Natural killer cell (primary cell): ENCODE data around the gene CDH26. TPM values are rescaled to one million over a fixed set of nuclear protein-coding genes. Genes with fewer than 3 reads are reported as not detected.

Source experiments
- ATAC-seq, 3 donors: fragments of 150-1000 bp in 2 of 3; fragments of 200-7000 bp in 1 of 3; cut with Tn5 transposase; 1 replicate in 1 of 3; 2 replicates in 2 of 3; pipeline ENCODE4 v1.10.0; 2021; ENCODE audit warnings: mild to moderate bottlenecking in 2 of 3, moderate library complexity in 2 of 3
- DNase-seq, 2 donors: peaks; one replicate each; pipeline versions ENCODE4 v3.0.0 to v3.0.0-alpha.2; 2013 to 2021; ENCODE audit warnings: mixed read lengths in 1 of 2
- H3K27ac ChIP-seq: one replicate; pipeline ENCODE4 v1.5.1; 2013; ENCODE audit warnings: mild to moderate bottlenecking, low read length
- H3K27me3 ChIP-seq: one replicate; pipeline ENCODE4 v1.6.1; 2013; ENCODE audit warnings: low read length; ENCODE audit not compliant: control insufficient read depth, insufficient read depth
- H3K36me3 ChIP-seq: one replicate; pipeline ENCODE4 v1.6.1; 2013; ENCODE audit warnings: low read length; ENCODE audit not compliant: control insufficient read depth, insufficient read depth
- H3K4me1 ChIP-seq: one replicate; pipeline ENCODE4 v1.6.1; 2013; ENCODE audit warnings: low read length; ENCODE audit not compliant: control insufficient read depth, insufficient read depth
- H3K4me3 ChIP-seq: one replicate; pipeline ENCODE4 v1.5.1; 2013; ENCODE audit warnings: low read length
- H3K9me3 ChIP-seq: one replicate; pipeline ENCODE4 v1.6.1; 2013; ENCODE audit warnings: low read length; ENCODE audit not compliant: control insufficient read depth, insufficient read depth
- H3K27ac Mint-ChIP-seq, 2 donors: one replicate each; pipeline ENCODE4 v1.8.0; 2022; ENCODE audit warnings: mild to moderate bottlenecking in 2 of 2, mixed read lengths in 2 of 2, moderate library complexity in 1 of 2
- H3K27me3 Mint-ChIP-seq, 2 donors: one replicate each; pipeline ENCODE4 v1.8.0; 2022; ENCODE audit warnings: low read depth in 2 of 2, mixed read lengths in 2 of 2
- H3K36me3 Mint-ChIP-seq: one replicate; pipeline ENCODE4 v1.8.0; 2022; ENCODE audit warnings: mixed read lengths
- H3K4me1 Mint-ChIP-seq, 2 donors: one replicate each; pipeline ENCODE4 v1.8.0; 2022; ENCODE audit warnings: mixed read lengths in 2 of 2
- H3K4me3 Mint-ChIP-seq: one replicate; pipeline ENCODE4 v1.8.0; 2022; ENCODE audit warnings: mild to moderate bottlenecking, moderate library complexity, mixed read lengths
- H3K9me3 Mint-ChIP-seq, 2 donors: one replicate each; pipeline ENCODE4 v1.8.0; 2022; ENCODE audit warnings: mixed read lengths in 2 of 2
- WGBS: methylation state at CpG from one replicate; pipeline ENCODE4 v1.1.7; 2013; ENCODE audit warnings: missing lambda C conversion rate; ENCODE audit not compliant: insufficient coverage; 5-methylcytosine and 5-hydroxymethylcytosine counted together
- intact Hi-C: fragments of 100-400 bp; cut with micrococcal nuclease; formaldehyde crosslinking; loops from one replicate; pipeline ENCODE4 v1.14.2; 2022
- total RNA-seq, 4 donors: library from RNA; stranded (reverse); fragments of 120-200 nt in 1 of 4; gene quantifications; one replicate each; pipeline versions ENCODE4 v1.2.3 to v1.2.4, GENCODE V29; 2013 to 2022
- TF ChIP-seq, protein P1 (sequence below): fragments of 200-600 bp; IDR thresholded peaks from one replicate; pipeline ENCODE4 v1.8.0; 2022; ENCODE audit warnings: antibody characterized with exemption

Gene CDH26
- total RNA-seq, 3 donors from 2014 or later (not counting 1 experiment from before 2014, with no cell fraction given), result 1.2 to 2.0 (median 1.8) TPM

DNA sequence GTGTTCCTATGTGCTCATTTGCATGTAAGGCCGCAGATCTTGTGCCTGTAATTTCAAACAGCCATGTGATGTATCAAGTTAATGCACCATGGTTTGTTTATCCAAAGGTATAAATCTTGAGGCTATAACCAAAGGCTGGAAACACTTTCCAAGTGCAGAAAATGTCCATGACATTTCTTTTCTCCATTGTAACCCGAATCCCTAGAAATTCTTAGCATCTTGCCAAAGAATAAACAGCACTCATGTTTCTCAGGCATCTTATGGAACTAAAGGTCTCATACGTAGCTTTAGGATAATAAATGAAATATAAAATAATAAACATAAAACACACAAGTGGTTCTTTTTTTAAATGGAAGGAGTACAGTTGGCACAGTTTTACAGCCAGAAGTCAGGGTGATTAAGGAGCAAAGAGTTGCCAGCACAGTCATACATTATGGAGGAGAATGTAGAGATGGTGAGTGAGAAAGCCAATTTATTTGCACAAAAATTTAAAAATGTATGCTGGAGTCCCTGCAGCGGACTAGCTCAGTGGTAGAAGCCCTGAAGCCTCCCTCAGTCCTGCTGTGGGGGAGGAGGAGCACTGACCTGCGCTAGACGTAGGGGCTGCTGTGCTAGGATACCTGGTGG, 18.0 kb downstream of the CDH26 start:
- H3K4me1 Mint-ChIP-seq, result no peaks in the 10 kb centered on the region
- Histone ChIP-seq H3K27ac (no peak overlapping the region), H3K27me3 (no peaks in the 10 kb centered on the region), H3K4me3 (no peak overlapping the region), H3K36me3 (no peaks in the 10 kb centered on the region), H3K4me1 (no peaks in the 10 kb centered on the region), H3K9me3 (no peaks in the 10 kb centered on the region)
- H3K27ac Mint-ChIP-seq, result no peak overlapping the region
- H3K4me3 Mint-ChIP-seq, result no peak overlapping the region
- no peak for DNase-seq
- TF ChIP-seq, protein P1, sequence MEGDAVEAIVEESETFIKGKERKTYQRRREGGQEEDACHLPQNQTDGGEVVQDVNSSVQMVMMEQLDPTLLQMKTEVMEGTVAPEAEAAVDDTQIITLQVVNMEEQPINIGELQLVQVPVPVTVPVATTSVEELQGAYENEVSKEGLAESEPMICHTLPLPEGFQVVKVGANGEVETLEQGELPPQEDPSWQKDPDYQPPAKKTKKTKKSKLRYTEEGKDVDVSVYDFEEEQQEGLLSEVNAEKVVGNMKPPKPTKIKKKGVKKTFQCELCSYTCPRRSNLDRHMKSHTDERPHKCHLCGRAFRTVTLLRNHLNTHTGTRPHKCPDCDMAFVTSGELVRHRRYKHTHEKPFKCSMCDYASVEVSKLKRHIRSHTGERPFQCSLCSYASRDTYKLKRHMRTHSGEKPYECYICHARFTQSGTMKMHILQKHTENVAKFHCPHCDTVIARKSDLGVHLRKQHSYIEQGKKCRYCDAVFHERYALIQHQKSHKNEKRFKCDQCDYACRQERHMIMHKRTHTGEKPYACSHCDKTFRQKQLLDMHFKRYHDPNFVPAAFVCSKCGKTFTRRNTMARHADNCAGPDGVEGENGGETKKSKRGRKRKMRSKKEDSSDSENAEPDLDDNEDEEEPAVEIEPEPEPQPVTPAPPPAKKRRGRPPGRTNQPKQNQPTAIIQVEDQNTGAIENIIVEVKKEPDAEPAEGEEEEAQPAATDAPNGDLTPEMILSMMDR, result no peak
- no peaks in the 10 kb centered on the region for H3K9me3 Mint-ChIP-seq
- peaks cover 7% of the 10 kb centered on the region for H3K36me3 Mint-ChIP-seq
- no peaks in the 10 kb centered on the region for H3K27me3 Mint-ChIP-seq
- WGBS, result 90% methylated on average over 5 of the region's 6 CpGs
- no peak for ATAC-seq
- intact Hi-C loops, result no loop called here

DNA sequence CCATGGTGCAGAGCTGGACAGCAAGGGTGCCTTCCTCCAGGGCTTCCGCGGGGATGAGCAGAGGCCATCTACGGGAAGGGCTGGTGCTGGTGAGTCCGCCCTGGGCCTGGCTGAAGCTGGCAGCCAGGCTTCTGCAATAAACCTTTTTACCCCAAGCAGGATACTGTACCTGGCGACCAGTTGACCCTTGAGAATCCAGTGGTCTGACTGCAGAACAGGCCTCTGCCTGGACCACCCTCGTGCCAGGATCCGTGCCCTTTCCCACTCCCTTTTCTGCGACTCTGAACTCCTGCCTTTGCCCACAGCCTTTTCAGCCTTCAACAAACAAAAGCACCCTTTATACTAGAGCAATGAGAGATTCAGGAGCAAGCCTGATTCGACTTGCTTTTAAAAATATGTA, 18.9 kb downstream of the CDH26 start:
- no peaks in the 10 kb centered on the region for H3K4me1 ChIP-seq
- H3K9me3 Mint-ChIP-seq, result no peaks in the 10 kb centered on the region
- TF ChIP-seq, protein P1, result no peak
- no peak overlapping the region for H3K4me3 ChIP-seq
- H3K27ac ChIP-seq, result no peak overlapping the region
- no peak overlapping the region for H3K4me3 Mint-ChIP-seq
- no peak overlapping the region for H3K27ac Mint-ChIP-seq
- no peaks in the 10 kb centered on the region for H3K9me3 ChIP-seq
- ATAC-seq (no peak), DNase-seq (no peak)
- H3K36me3 ChIP-seq, result no peaks in the 10 kb centered on the region
- WGBS, result 94% methylated on average over 8 of the region's 9 CpGs
- H3K36me3 Mint-ChIP-seq, result peaks cover 7% of the 10 kb centered on the region
- no peaks in the 10 kb centered on the region for H3K4me1 Mint-ChIP-seq
- H3K27me3 ChIP-seq, result no peaks in the 10 kb centered on the region
- intact Hi-C loops, result no loop called here
- no peaks in the 10 kb centered on the region for H3K27me3 Mint-ChIP-seq

DNA sequence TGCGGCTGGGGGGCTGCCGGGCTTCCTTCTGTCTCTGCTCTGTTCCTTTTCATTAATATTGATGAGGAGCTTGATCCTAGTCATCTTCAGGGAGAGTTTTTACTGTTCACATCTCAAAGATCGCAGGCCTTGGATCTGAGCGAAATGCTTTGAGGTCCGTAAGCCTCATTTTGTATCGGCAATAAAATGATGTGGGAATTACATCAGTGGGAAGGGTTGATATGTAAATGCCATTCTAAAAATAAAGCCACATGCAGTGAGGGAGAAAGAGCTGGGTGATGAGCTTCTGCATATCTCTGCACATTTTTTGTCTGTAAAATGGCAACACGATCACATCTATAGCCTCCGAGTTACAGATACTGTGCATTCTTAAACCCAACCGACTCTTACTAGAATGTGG, 24.9 kb downstream of the CDH26 start:
- H3K4me3 Mint-ChIP-seq, result no peak overlapping the region
- no peaks in the 10 kb centered on the region for H3K27me3 Mint-ChIP-seq
- H3K27ac ChIP-seq, result no peak overlapping the region
- no peak overlapping the region for H3K4me3 ChIP-seq
- ATAC-seq (no peak), DNase-seq (no peak)
- no peaks in the 10 kb centered on the region for H3K27me3 ChIP-seq
- peaks cover 5 to 8% of the 10 kb centered on the region in 2 donors for H3K4me1 Mint-ChIP-seq
- intact Hi-C loops, result no loop called here
- no peaks in the 10 kb centered on the region for H3K9me3 Mint-ChIP-seq
- H3K36me3 ChIP-seq, result no peaks in the 10 kb centered on the region
- TF ChIP-seq, protein P1, result no peak
- H3K4me1 ChIP-seq, result peaks cover 5% of the 10 kb centered on the region
- H3K36me3 Mint-ChIP-seq, result no peaks in the 10 kb centered on the region
- no peak overlapping the region for H3K27ac Mint-ChIP-seq
- 92% methylated on average over 8 of the region's 9 CpGs for WGBS
- no peaks in the 10 kb centered on the region for H3K9me3 ChIP-seq

DNA sequence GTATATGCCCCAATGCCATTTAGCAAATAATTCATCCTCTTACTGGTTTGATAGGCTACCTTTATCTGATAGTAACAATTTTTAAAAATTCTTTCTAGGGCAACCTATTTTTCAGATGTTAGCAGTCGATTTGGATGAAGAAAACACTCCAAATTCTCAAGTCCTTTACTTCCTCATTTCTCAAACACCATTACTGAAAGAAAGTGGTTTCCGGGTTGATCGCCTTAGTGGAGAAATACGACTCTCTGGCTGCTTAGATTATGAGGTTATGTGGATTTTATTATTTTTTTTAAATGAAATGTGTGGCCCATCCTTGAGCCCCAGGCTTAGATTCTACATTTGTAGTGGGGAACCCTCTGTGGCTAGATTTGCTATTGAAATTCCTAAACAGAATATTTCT, 26.3 kb downstream of the CDH26 start:
- intact Hi-C loops, result no loop called here
- Histone ChIP-seq H3K4me1 (peaks cover 5% of the 10 kb centered on the region), H3K27ac (no peak overlapping the region), H3K4me3 (no peak overlapping the region), H3K36me3 (no peaks in the 10 kb centered on the region), H3K27me3 (no peaks in the 10 kb centered on the region), H3K9me3 (no peaks in the 10 kb centered on the region)
- H3K27ac Mint-ChIP-seq, result no peak overlapping the region
- DNase-seq (no peak), ATAC-seq (no peak)
- 0% methylated on average over 3 of the region's 4 CpGs for WGBS
- no peaks in the 10 kb centered on the region for H3K36me3 Mint-ChIP-seq
- no peaks in the 10 kb centered on the region for H3K27me3 Mint-ChIP-seq
- no peaks in the 10 kb centered on the region for H3K9me3 Mint-ChIP-seq
- H3K4me1 Mint-ChIP-seq, result peaks cover 11 to 14% of the 10 kb centered on the region in 2 donors
- TF ChIP-seq, protein P1, result no peak
- no peak overlapping the region for H3K4me3 Mint-ChIP-seq
